Measurements from ENCODE around the gene NRIP3.

DNA sequence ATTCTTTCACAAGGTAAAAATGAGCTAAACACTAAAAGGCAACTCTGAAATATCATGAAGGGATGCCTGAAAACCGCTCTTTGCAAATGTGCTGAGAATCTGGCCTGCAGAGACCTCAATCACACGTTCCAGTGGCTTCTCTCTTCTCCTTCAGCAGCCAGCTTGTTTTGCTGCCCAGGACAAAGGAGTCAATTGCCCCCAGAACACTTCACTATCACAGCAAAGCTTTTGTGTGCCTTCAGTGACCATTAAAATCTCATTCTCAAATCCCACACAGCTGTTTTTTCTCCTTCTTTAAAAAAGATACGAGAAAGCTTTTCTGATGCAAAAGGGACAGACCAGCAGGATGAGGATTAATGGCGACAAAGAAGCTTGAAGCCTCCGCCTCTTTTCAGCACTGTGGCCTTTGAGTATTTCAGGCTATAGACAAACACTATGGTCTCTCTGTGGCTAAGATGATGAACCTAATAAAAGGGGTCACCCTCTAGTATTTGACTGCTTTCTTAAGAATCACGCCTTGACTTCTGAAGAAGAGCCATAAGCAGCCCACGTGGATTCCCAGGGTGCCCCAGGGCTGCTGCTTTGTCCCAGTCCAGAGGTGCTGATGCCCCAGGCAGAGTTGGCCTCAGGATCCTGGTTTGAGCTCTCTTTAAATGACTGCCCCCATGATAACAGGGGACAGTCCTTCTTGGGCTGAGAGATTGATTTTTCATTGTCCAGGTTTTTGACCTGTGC, 33.4 kb upstream of the NRIP3 start:
- TF ChIP-seq, protein P1, sequence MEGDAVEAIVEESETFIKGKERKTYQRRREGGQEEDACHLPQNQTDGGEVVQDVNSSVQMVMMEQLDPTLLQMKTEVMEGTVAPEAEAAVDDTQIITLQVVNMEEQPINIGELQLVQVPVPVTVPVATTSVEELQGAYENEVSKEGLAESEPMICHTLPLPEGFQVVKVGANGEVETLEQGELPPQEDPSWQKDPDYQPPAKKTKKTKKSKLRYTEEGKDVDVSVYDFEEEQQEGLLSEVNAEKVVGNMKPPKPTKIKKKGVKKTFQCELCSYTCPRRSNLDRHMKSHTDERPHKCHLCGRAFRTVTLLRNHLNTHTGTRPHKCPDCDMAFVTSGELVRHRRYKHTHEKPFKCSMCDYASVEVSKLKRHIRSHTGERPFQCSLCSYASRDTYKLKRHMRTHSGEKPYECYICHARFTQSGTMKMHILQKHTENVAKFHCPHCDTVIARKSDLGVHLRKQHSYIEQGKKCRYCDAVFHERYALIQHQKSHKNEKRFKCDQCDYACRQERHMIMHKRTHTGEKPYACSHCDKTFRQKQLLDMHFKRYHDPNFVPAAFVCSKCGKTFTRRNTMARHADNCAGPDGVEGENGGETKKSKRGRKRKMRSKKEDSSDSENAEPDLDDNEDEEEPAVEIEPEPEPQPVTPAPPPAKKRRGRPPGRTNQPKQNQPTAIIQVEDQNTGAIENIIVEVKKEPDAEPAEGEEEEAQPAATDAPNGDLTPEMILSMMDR (IDR thresholded peaks at IDR 0.05): no peak
- TF ChIP-seq EZH2phosphoT487 (IDR thresholded peaks at IDR 0.05): peak; percentile 64

Data from neural progenitor cell (in vitro differentiated cells).